Endothelial cell of umbilical vein (primary cell): ENCODE results near the gene SFMBT1. TPM values are rescaled to one million over a fixed set of nuclear protein-coding genes. Genes with fewer than 3 reads are reported as not detected.

Source experiments
- BruUV-seq: library from RNA; stranded (reverse); fragments of 400-500 nt; replicated peaks from 2 replicates; lab custom pipeline; 2021; lab: Mats Ljungman, UMichigan
- CTCF ChIA-PET: fragments of 300-600, 350-600 bp; sonication (Branson Sonifier 250); formaldehyde crosslinking; loops from one replicate; lab custom pipeline; 2021; ENCODE audit warnings: antibody characterized with exemption, inconsistent platforms; lab: Charles Lee
- POLR2A ChIA-PET: fragments of 300-600, 350-600 bp; sonication (Branson Sonifier 250); formaldehyde crosslinking; loops from one replicate; lab custom pipeline; 2021; ENCODE audit warnings: antibody characterized with exemption, inconsistent platforms; lab: Charles Lee
- DNase-seq: peaks from one replicate; pipeline ENCODE4 v3.0.0-alpha.2; 2011; ENCODE audit warnings: low read depth, low spot score
- FAIRE-seq: peaks from 2 replicates; lab custom pipeline; 2011; peaks lifted over from hg19 to GRCh38; lab: Jason Lieb, UNC
- H2AFZ ChIP-seq: 2 replicates; pipeline ENCODE4 v1.6.0; 2012; ENCODE audit warnings: low read depth, low read length, control low read depth, inconsistent platforms
- H3K27ac ChIP-seq: 2 replicates; pipeline ENCODE4 v1.5.1; 2011; ENCODE audit warnings: low read depth, mild to moderate bottlenecking, control low read depth, low read length, moderate library complexity; ENCODE audit not compliant: insufficient read depth
- H3K27me3 ChIP-seq, 2 experiments: 2 replicates each; pipeline versions ENCODE4 v1.6.0 to v1.6.1; 2011; ENCODE audit warnings: low read length in 2 of 2, mixed read lengths in 1 of 2; ENCODE audit not compliant: control insufficient read depth in 2 of 2, insufficient read depth in 2 of 2
- H3K36me3 ChIP-seq, 2 experiments: 2 replicates in 1 of 2; 3 replicates in 1 of 2; pipeline ENCODE4 v1.5.1; 2011; ENCODE audit warnings: low read length in 2 of 2, mild to moderate bottlenecking in 1 of 2, moderate library complexity in 1 of 2; ENCODE audit not compliant: control insufficient read depth in 2 of 2, insufficient read depth in 2 of 2; ENCODE audit errors: extremely low read depth in 1 of 2
- H3K4me1 ChIP-seq: 3 replicates; pipeline ENCODE4 v1.5.1; 2011; ENCODE audit warnings: mild to moderate bottlenecking, low read length; ENCODE audit not compliant: control insufficient read depth, insufficient read depth; ENCODE audit errors: extremely low read depth
- H3K4me2 ChIP-seq: 2 replicates; pipeline ENCODE4 v1.6.1; 2011; ENCODE audit warnings: low read length, control low read depth, mixed read lengths; ENCODE audit not compliant: insufficient read depth
- H3K4me3 ChIP-seq, 3 experiments: fragments of 200-600 bp in 1 of 3; sonication (generic), shearing (Covaris generic) in 1 of 3; replicated peaks in 1 of 3; 2 replicates each; pipeline ENCODE4 v1.5.1; 2011 to 2016; ENCODE audit warnings: control low read depth in 3 of 3, low read length in 3 of 3, mild to moderate bottlenecking in 2 of 3, inconsistent platforms in 1 of 3, low read depth in 1 of 3, moderate library complexity in 1 of 3; ENCODE audit not compliant: insufficient read depth in 1 of 3
- H3K79me2 ChIP-seq: 2 replicates; pipeline ENCODE4 v1.6.0; 2012; ENCODE audit warnings: low read length, inconsistent platforms; ENCODE audit not compliant: control insufficient read depth, insufficient read depth
- H3K9ac ChIP-seq: replicated peaks from 2 replicates; pipeline ENCODE3; 2011; ENCODE audit warnings: low read length, control low read depth; ENCODE audit not compliant: insufficient read depth; ENCODE audit errors: extremely low read depth
- H3K9me1 ChIP-seq: replicated peaks from 3 replicates; pipeline ENCODE4 v1.6.0; 2011; ENCODE audit warnings: mild to moderate bottlenecking, low read length; ENCODE audit not compliant: control insufficient read depth, insufficient read depth; ENCODE audit errors: extremely low read depth
- H3K9me3 ChIP-seq: replicated peaks from 2 replicates; pipeline ENCODE4 v1.5.1; 2012; ENCODE audit warnings: low read length, inconsistent platforms; ENCODE audit not compliant: control insufficient read depth, insufficient read depth
- H4K20me1 ChIP-seq: replicated peaks from 2 replicates; pipeline ENCODE3; 2011; ENCODE audit warnings: mild to moderate bottlenecking, low read length; ENCODE audit not compliant: control insufficient read depth, insufficient read depth; ENCODE audit errors: extremely low read depth
- CTCF ChIP-seq, 2 donors: IDR thresholded peaks; 1 replicate in 1 of 2; 2 replicates in 1 of 2; pipeline ENCODE4 v1.5.1; 2011; ENCODE audit warnings: low read length in 2 of 2, mild to moderate bottlenecking in 2 of 2, moderate library complexity in 2 of 2, control low read depth in 1 of 2, inconsistent platforms in 1 of 2, low read depth in 1 of 2; ENCODE audit not compliant: insufficient read depth in 1 of 2; ENCODE audit errors: extremely low read depth in 1 of 2
- EZH2 ChIP-seq: IDR thresholded peaks from 2 replicates; pipeline ENCODE4 v1.6.1; 2012; ENCODE audit warnings: borderline replicate concordance, low read depth, mild to moderate bottlenecking, moderate library complexity, low read length, inconsistent platforms; ENCODE audit not compliant: severe bottlenecking
- FOS ChIP-seq: IDR thresholded peaks from 2 replicates; pipeline ENCODE4 v1.6.1; 2011; ENCODE audit warnings: mild to moderate bottlenecking, low read length, moderate library complexity, borderline replicate concordance; ENCODE audit not compliant: insufficient read depth
- GATA2 ChIP-seq: IDR thresholded peaks from 2 replicates; pipeline ENCODE4 v1.7.0; 2011; ENCODE audit warnings: low read depth, mild to moderate bottlenecking, moderate library complexity, mixed read lengths, low read length; ENCODE audit not compliant: insufficient read length, insufficient read depth
- JUN ChIP-seq: IDR thresholded peaks from 2 replicates; pipeline ENCODE4 v1.6.1; 2011; ENCODE audit warnings: borderline replicate concordance, low read depth; ENCODE audit not compliant: insufficient read length, insufficient read depth
- MAX ChIP-seq: IDR thresholded peaks from 2 replicates; pipeline ENCODE4 v1.6.1; 2011; ENCODE audit not compliant: insufficient read depth, insufficient read length
- MYC ChIP-seq: IDR thresholded peaks from one replicate; pipeline ENCODE4 v1.6.1; 2011; ENCODE audit warnings: mild to moderate bottlenecking, low read depth, low read length
- POLR2A ChIP-seq: IDR thresholded peaks from 2 replicates; pipeline ENCODE4 v1.6.1; 2012; ENCODE audit warnings: low read depth, mild to moderate bottlenecking, control low read depth, low read length
- POLR2AphosphoS5 ChIP-seq: IDR thresholded peaks from 2 replicates; pipeline ENCODE4 v1.6.1; 2012; ENCODE audit warnings: low read depth, mild to moderate bottlenecking, control low read depth, low read length, moderate library complexity; ENCODE audit not compliant: insufficient read depth
- dilution Hi-C: fragments of 300-500 bp; cut with MboI; formaldehyde crosslinking; loops from one replicate; pipeline ENCODE4 v1.15.0; 2019; ENCODE audit warnings: low sequenced_read_pairs; ENCODE audit not compliant: extremely low pct_ligation_motif_present
- intact Hi-C: fragments of 100-400 bp; cut with micrococcal nuclease; formaldehyde crosslinking; loops from one replicate; pipeline ENCODE4 v1.10.0; 2022
- polyA plus RNA-seq, 4 experiments: library from polyadenylated mRNA; depleted of rRNA in 3 of 4; stranded (reverse) in 3 of 4; unstranded in 1 of 4; fragments of >200 nt; gene quantifications; 2 replicates each; pipeline versions ENCODE4 v1.2.1 to v1.2.3, GENCODE V29; 2011 to 2012; ENCODE audit warnings: missing spikeins in 1 of 4
- total RNA-seq: library from RNA; stranded (reverse); gene quantifications from 2 replicates; pipeline ENCODE4 v1.2.3, GENCODE V29; 2021

Gene SFMBT1
- total and polyA plus RNA-seq, 2 donors (not counting 3 experiments of a cell fraction or from before 2014, with no cell fraction given): 1.8 to 6.0 TPM

- ChIA-PET POLR2A (no interaction called here), CTCF (interaction anchor here (0.9 to 2.2 kb wide), 5 partner anchors 9 to 48 kb away, joined by 3 to 8 read pairs (median 3); no protein-coding TSS in a partner anchor)
- H3K36me3 ChIP-seq: no peaks in the 10 kb centered on the region
- DNase-seq: no peak
- H3K4me1 ChIP-seq: peaks cover 11% of the 10 kb centered on the region
- no peak for TF ChIP-seq MAX
- no peaks in the 10 kb centered on the region for H3K9me1 ChIP-seq
- no peak overlapping the region for H2AFZ ChIP-seq
- no peaks in the 10 kb centered on the region for H3K9me3 ChIP-seq
- peaks cover 2% of the 10 kb centered on the region for H3K79me2 ChIP-seq
- dilution Hi-C loops (no loop called here), intact Hi-C loops (no loop called here)
- H4K20me1 ChIP-seq: no peaks in the 10 kb centered on the region
- no TSS peak for BruUV-seq
- H3K4me2 ChIP-seq: no peak overlapping the region
- H3K27me3 ChIP-seq: no peaks in the 10 kb centered on the region
- no peak for FAIRE-seq
- H3K27ac ChIP-seq: no peak overlapping the region
- no peak overlapping the region for H3K9ac ChIP-seq
- H3K4me3 ChIP-seq: no peak overlapping the region
Observed at GRCh38 chr3:52892625-52893311, 153.1 kb downstream of the SFMBT1 start.

GRCh38 chr3:52892290-52892624, 153.6 kb downstream of the SFMBT1 start:
- ChIA-PET POLR2A (no interaction called here), CTCF (interaction anchor here (0.9 to 2.2 kb wide), 4 partner anchors 12 to 47 kb away, joined by 3 to 8 read pairs (median 4); no protein-coding TSS in a partner anchor)
- Histone ChIP-seq H4K20me1 (no peaks in the 10 kb centered on the region), H3K4me2 (no peak overlapping the region), H3K79me2 (peaks cover 2% of the 10 kb centered on the region), H3K9ac (no peak overlapping the region), H3K9me3 (no peaks in the 10 kb centered on the region), H3K36me3 (no peaks in the 10 kb centered on the region), H3K4me1 (peaks cover 11% of the 10 kb centered on the region), H3K9me1 (no peaks in the 10 kb centered on the region), H2AFZ (no peak overlapping the region), H3K4me3 (no peak overlapping the region), H3K27me3 (no peaks in the 10 kb centered on the region), H3K27ac (no peak overlapping the region)
- BruUV-seq: no TSS peak
- intact Hi-C loops (no loop called here), dilution Hi-C loops (no loop called here)
- DNase-seq (no peak), FAIRE-seq (no peak)
- no peak for TF ChIP-seq GATA2
- no peak for TF ChIP-seq FOS
- no peak for TF ChIP-seq MAX
- no peak for TF ChIP-seq JUN
- TF ChIP-seq POLR2AphosphoS5: no peak
- no peak for TF ChIP-seq EZH2
- no peak for TF ChIP-seq MYC
- no peak for TF ChIP-seq POLR2A
- no peak for TF ChIP-seq CTCF (IDR thresholded peaks at IDR 0.05; ENCODE audit: extremely low read depth in 1 of 2, insufficient read depth in 1 of 2, low read depth in 1 of 2, low read length in 2 of 2)
